Measurements from ENCODE around the gene MRLN. TPM values are rescaled to one million over a fixed set of nuclear protein-coding genes. Genes with fewer than 3 reads are reported as not detected.
"Not testable (repeated sequence)": the region's sequence is repeated elsewhere in the genome, so short reads cannot be mapped to it uniquely, and the experiment has no call there.

The MRLN gene
- total and polyA plus RNA-seq, 12 donors = 0.39 to 2.0 (median 0.64) TPM; not detected in 9

DNA sequence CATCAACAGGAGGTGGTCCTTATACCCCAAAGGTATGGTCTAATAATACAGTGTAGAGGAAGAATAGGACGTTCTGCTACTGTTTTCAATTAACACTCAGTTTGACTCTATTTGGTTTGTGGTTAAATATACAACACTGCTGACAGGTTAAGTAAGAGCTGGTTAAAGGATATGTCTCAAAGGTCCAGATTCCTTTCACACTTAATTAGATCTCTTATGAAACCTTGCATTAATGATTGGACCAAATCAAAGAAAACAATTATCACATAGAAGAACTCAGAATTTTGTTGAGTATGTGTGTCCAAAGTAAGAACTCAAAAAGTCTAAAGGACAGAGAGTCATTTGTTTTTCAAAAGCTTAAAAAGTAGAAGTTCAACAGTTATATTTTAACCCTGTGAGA lies 18.0 kb downstream of the MRLN start:
- intact Hi-C loops (cut with DNase I) = no loop called here
- 70 to 90% (median 80%) methylated on average over 1 of the region's 1 CpG for WGBS, 4 donors
- no peaks in the 10 kb centered on the region for H3K36me3 ChIP-seq (replicated peaks in 1 of 2)
- no peak overlapping the region for H3K27ac ChIP-seq
- DNase-seq = no peak
- TF ChIP-seq POLR2A (IDR thresholded peaks at IDR 0.05) = no peak
- TF ChIP-seq, protein P1, sequence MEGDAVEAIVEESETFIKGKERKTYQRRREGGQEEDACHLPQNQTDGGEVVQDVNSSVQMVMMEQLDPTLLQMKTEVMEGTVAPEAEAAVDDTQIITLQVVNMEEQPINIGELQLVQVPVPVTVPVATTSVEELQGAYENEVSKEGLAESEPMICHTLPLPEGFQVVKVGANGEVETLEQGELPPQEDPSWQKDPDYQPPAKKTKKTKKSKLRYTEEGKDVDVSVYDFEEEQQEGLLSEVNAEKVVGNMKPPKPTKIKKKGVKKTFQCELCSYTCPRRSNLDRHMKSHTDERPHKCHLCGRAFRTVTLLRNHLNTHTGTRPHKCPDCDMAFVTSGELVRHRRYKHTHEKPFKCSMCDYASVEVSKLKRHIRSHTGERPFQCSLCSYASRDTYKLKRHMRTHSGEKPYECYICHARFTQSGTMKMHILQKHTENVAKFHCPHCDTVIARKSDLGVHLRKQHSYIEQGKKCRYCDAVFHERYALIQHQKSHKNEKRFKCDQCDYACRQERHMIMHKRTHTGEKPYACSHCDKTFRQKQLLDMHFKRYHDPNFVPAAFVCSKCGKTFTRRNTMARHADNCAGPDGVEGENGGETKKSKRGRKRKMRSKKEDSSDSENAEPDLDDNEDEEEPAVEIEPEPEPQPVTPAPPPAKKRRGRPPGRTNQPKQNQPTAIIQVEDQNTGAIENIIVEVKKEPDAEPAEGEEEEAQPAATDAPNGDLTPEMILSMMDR (IDR thresholded peaks at IDR 0.05) = no peak
- H3K9me3 ChIP-seq (replicated peaks in 1 of 3) = no peaks in the 10 kb centered on the region
- H3K27me3 ChIP-seq = no peaks in the 10 kb centered on the region
- H3K4me3 ChIP-seq = no peak overlapping the region
- no peaks in the 10 kb centered on the region for H3K4me1 ChIP-seq (replicated peaks in 1 of 2)

GRCh38 chr10:59734014-59734462 lies 19.2 kb downstream of the MRLN start:
- no peaks in the 10 kb centered on the region for H3K9me3 ChIP-seq (replicated peaks in 1 of 3)
- no peaks in the 10 kb centered on the region for H3K27me3 ChIP-seq
- no peak overlapping the region for H3K27ac ChIP-seq
- 75 to 98% (median 86%) methylated on average over 3 of the region's 3 CpGs for WGBS, 4 donors
- intact Hi-C loops (cut with DNase I) = no loop called here
- DNase-seq = no peak
- H3K4me1 ChIP-seq (replicated peaks in 1 of 2) = no peaks in the 10 kb centered on the region
- TF ChIP-seq, protein P1 (IDR thresholded peaks at IDR 0.05) = no peak
- TF ChIP-seq POLR2A (IDR thresholded peaks at IDR 0.05) = no peak
- H3K36me3 ChIP-seq (replicated peaks in 1 of 2) = no peaks in the 10 kb centered on the region
- no peak overlapping the region for H3K4me3 ChIP-seq

- H3K27me3 ChIP-seq; intact Hi-C loops (cut with DNase I); H3K4me1 ChIP-seq (replicated peaks in 1 of 2); H3K4me3 ChIP-seq; H3K27ac ChIP-seq; H3K36me3 ChIP-seq (replicated peaks in 1 of 2); H3K9me3 ChIP-seq (replicated peaks in 1 of 3); DNase-seq: not testable (repeated sequence)
- 93 to 97% (median 95%) methylated on average over 8 to 16 of the region's 16 CpGs for WGBS, 4 donors
These were observed 19.8 kb downstream of the MRLN start for GRCh38 chr10:59733321-59734013.

DNA sequence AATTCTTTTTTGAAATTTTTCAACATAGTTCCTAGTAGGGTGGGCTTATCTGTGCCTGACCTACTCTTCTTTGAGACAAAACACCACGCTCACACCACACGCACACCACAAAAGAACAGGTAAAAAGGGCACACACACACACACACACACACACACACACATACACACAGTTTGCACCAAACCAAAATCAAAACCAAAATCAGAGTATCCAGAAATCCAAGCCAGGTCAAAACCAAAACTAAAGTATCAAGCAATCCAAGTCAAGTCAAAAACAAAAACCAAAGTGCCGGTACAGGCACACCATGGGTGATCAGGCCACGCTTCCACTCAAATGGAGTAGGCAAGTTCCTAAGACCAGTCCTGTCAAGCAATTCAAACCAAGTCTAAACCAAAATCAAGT lies 20.4 kb downstream of the MRLN start:
- H3K36me3 ChIP-seq (replicated peaks in 1 of 2); H3K4me3 ChIP-seq; H3K4me1 ChIP-seq (replicated peaks in 1 of 2); H3K27me3 ChIP-seq; DNase-seq; H3K27ac ChIP-seq; intact Hi-C loops (cut with DNase I); H3K9me3 ChIP-seq (replicated peaks in 1 of 3): not testable (repeated sequence)
- 78 to 99% (median 95%) methylated on average over 4 of the region's 4 CpGs for WGBS, 4 donors

- H3K27me3 ChIP-seq; DNase-seq; H3K27ac ChIP-seq; H3K9me3 ChIP-seq (replicated peaks in 1 of 3); H3K36me3 ChIP-seq (replicated peaks in 1 of 2); H3K4me3 ChIP-seq; intact Hi-C loops (cut with DNase I); H3K4me1 ChIP-seq (replicated peaks in 1 of 2): not testable (repeated sequence)
- 84 to 91% (median 91%) methylated on average over 3 to 4 of the region's 4 CpGs for WGBS, 4 donors
These were observed 24.1 kb downstream of the MRLN start for GRCh38 chr10:59729167-59729566.

Data from adrenal gland (tissue), 12 donors.